ENCODE results near the gene HPCAL1. TPM values are rescaled to one million over a fixed set of nuclear protein-coding genes. Genes with fewer than 3 reads are reported as not detected.

HPCAL1 gene
- total and polyA plus RNA-seq, 8 donors: 14.0 to 571 (median 85.4) TPM

- TF ChIP-seq CTCF (IDR thresholded peaks at IDR 0.05) (no peak), POLR2AphosphoS5 (IDR thresholded peaks at IDR 0.05) (peak in 1 of 3 donors; percentile 39)
- no peaks in the 10 kb centered on the region for H3K27me3 ChIP-seq
- H3K9me3 ChIP-seq: no peaks in the 10 kb centered on the region
- intact Hi-C loops (cut with DNase I; ENCODE audit: low total_unique reads): no loop called here
- peaks cover 4 to 33% (median 21%) of the 10 kb centered on the region in 4 donors for H3K4me1 ChIP-seq
- WGBS, 5 donors: 33 to 48% (median 34%) methylated on average over 11 of the region's 11 CpGs
- no peaks in the 10 kb centered on the region for H3K36me3 ChIP-seq
- H3K27ac ChIP-seq: no peak overlapping the region
- peak; percentile 45 to 48 for DNase-seq
- H3K4me3 ChIP-seq: no peak overlapping the region
These were observed 155.3 kb downstream of the HPCAL1 start for GRCh38 chr2:10457846-10458598.

- TF ChIP-seq POLR2A (IDR thresholded peaks at IDR 0.05): no peak
- no peak for TF ChIP-seq CTCF (IDR thresholded peaks at IDR 0.05)
- no peak for TF ChIP-seq EP300 (IDR thresholded peaks at IDR 0.05)
- no peak for TF ChIP-seq POLR2AphosphoS5 (IDR thresholded peaks at IDR 0.05)
- Histone ChIP-seq H3K4me3 (no peak overlapping the region), H3K4me1 (peaks cover 0 to 14% (median 5%) of the 10 kb centered on the region in 4 donors), H3K36me3 (no peaks in the 10 kb centered on the region), H3K27me3 (no peaks in the 10 kb centered on the region), H3K9me3 (no peaks in the 10 kb centered on the region), H3K27ac (no peak overlapping the region)
- no peak for DNase-seq
- intact Hi-C loops (cut with DNase I; ENCODE audit: low total_unique reads): no loop called here
- 70 to 77% (median 76%) methylated on average over 17 of the region's 17 CpGs for WGBS, 5 donors
These were observed 157.7 kb downstream of the HPCAL1 start for GRCh38 chr2:10460366-10460796.

- no peak for TF ChIP-seq POLR2A (IDR thresholded peaks at IDR 0.05)
- no peak for TF ChIP-seq CTCF (IDR thresholded peaks at IDR 0.05)
- TF ChIP-seq EP300 (IDR thresholded peaks at IDR 0.05): no peak
- no peak for TF ChIP-seq POLR2AphosphoS5 (IDR thresholded peaks at IDR 0.05)
- no peak for DNase-seq
- Histone ChIP-seq H3K4me1 (peaks cover 0 to 21% (median 7%) of the 10 kb centered on the region in 4 donors), H3K9me3 (no peaks in the 10 kb centered on the region), H3K27ac (no peak overlapping the region), H3K36me3 (no peaks in the 10 kb centered on the region), H3K27me3 (no peaks in the 10 kb centered on the region), H3K4me3 (no peak overlapping the region)
- 59 to 71% (median 63%) methylated on average over 15 of the region's 15 CpGs for WGBS, 5 donors
- intact Hi-C loops (cut with DNase I; ENCODE audit: low total_unique reads): no loop called here
These were observed 159.7 kb downstream of the HPCAL1 start for GRCh38 chr2:10462178-10463083.

GRCh38 chr2:10465910-10466309 lies 163.2 kb downstream of the HPCAL1 start:
- no peaks in the 10 kb centered on the region for H3K36me3 ChIP-seq
- H3K4me3 ChIP-seq: no peak overlapping the region
- 33 to 65% (median 54%) methylated on average over 5 of the region's 5 CpGs for WGBS, 5 donors
- no peak for DNase-seq
- H3K27ac ChIP-seq: no peak overlapping the region
- H3K27me3 ChIP-seq: no peaks in the 10 kb centered on the region
- intact Hi-C loops (cut with DNase I; ENCODE audit: low total_unique reads): no loop called here
- TF ChIP-seq POLR2AphosphoS5 (IDR thresholded peaks at IDR 0.05) (no peak), POLR2A (IDR thresholded peaks at IDR 0.05) (no peak), EP300 (IDR thresholded peaks at IDR 0.05) (no peak), CTCF (IDR thresholded peaks at IDR 0.05) (no peak)
- no peaks in the 10 kb centered on the region for H3K9me3 ChIP-seq
- H3K4me1 ChIP-seq: peaks cover 0 to 9% (median 2%) of the 10 kb centered on the region in 4 donors
